GM12878 (cell line): ENCODE data around the gene TMEM98. TPM values are rescaled to one million over a fixed set of nuclear protein-coding genes. Genes with fewer than 3 reads are reported as not detected.
"Not testable (repeated sequence)": the region's sequence is repeated elsewhere in the genome, so short reads cannot be mapped to it uniquely, and the experiment has no call there.

Experiments used
- ATAC-seq: fragments of 200-7000 bp; cut with Tn5 transposase; 3 replicates; pipeline ENCODE4 v1.9.1; 2020; ENCODE audit warnings: mild to moderate bottlenecking, moderate library complexity
- BruUV-seq: library from RNA; stranded (reverse); fragments of 400-500 nt; replicated peaks from 2 replicates; lab custom pipeline; 2021; lab: Mats Ljungman, UMichigan
- CTCF ChIA-PET: fragments of 300-600 bp; sonication (Branson Sonifier 250); formaldehyde crosslinking; extraction: SDS; loops from one replicate; lab custom pipeline; 2021; ENCODE audit warnings: inconsistent platforms; lab: Yijun Ruan, JAX
- POLR2A ChIA-PET: fragments of 350-600 bp; formaldehyde crosslinking; extraction: SDS; loops from one replicate; lab custom pipeline; 2021; ENCODE audit warnings: inconsistent platforms; lab: Charles Lee
- RAD21 ChIA-PET: fragments of 300-600 bp; sonication (Branson Sonifier 250); formaldehyde crosslinking; loops from one replicate; lab custom pipeline; 2023; ENCODE audit warnings: antibody characterized with exemption; ENCODE audit not compliant: unreplicated experiment; lab: Charles Lee
- SMC1A ChIA-PET: fragments of 300-600 bp; sonication (Branson Sonifier 250); formaldehyde crosslinking; loops from one replicate; lab custom pipeline; 2023; ENCODE audit not compliant: unreplicated experiment, uncharacterized antibody; lab: Charles Lee
- DNase-seq: peaks from one replicate; pipeline ENCODE4 v3.0.0-alpha.2; 2011; ENCODE audit warnings: low read depth, low spot score
- FAIRE-seq: peaks from 3 replicates; lab custom pipeline; 2011; peaks lifted over from hg19 to GRCh38; lab: Jason Lieb, UNC
- H2AFZ ChIP-seq: 2 replicates; pipeline ENCODE4 v1.6.0; 2011; ENCODE audit warnings: low read depth, low read length, control low read depth; ENCODE audit not compliant: control insufficient read depth
- H3K27ac ChIP-seq: 2 replicates; pipeline ENCODE4 v1.5.1; 2011; ENCODE audit warnings: control low read depth; ENCODE audit not compliant: control insufficient read depth, insufficient read depth
- H3K27me3 ChIP-seq, 2 experiments: replicated peaks in 1 of 2; 2 replicates each; pipeline versions ENCODE4 v1.6.0 to v1.6.1; 2011; ENCODE audit warnings: low read length in 1 of 2; ENCODE audit not compliant: control insufficient read depth in 2 of 2, insufficient read depth in 2 of 2
- H3K36me3 ChIP-seq, 2 experiments: 2 replicates each; pipeline ENCODE4 v1.5.1; 2011; ENCODE audit warnings: low read length in 1 of 2; ENCODE audit not compliant: control insufficient read depth in 2 of 2, insufficient read depth in 2 of 2
- H3K4me1 ChIP-seq: 2 replicates; pipeline ENCODE4 v1.6.1; 2011; ENCODE audit warnings: mild to moderate bottlenecking, low read length, moderate library complexity, mixed read lengths; ENCODE audit not compliant: control insufficient read depth, insufficient read depth
- H3K4me2 ChIP-seq: 2 replicates; pipeline ENCODE4 v1.6.0; 2011; ENCODE audit warnings: control low read depth; ENCODE audit not compliant: control insufficient read depth, insufficient read depth
- H3K4me3 ChIP-seq: fragments of 200-600 bp; sonication (generic); 2 replicates; pipeline ENCODE4 v1.5.1; 2016
- H3K79me2 ChIP-seq: 2 replicates; pipeline ENCODE4 v1.6.0; 2011; ENCODE audit warnings: low read length; ENCODE audit not compliant: control insufficient read depth, insufficient read depth
- H3K9ac ChIP-seq: 2 replicates; pipeline ENCODE4 v1.8.0; 2011; ENCODE audit warnings: low read length, control low read depth, mixed read lengths; ENCODE audit not compliant: control insufficient read depth, insufficient read depth
- H3K9me3 ChIP-seq: replicated peaks from 3 replicates; pipeline ENCODE4 v1.5.1; 2011; ENCODE audit warnings: mild to moderate bottlenecking, low read length; ENCODE audit not compliant: control insufficient read depth, insufficient read depth
- H4K20me1 ChIP-seq: 2 replicates; pipeline ENCODE4 v1.6.0; 2011; ENCODE audit not compliant: control insufficient read depth, insufficient read depth
- CREB1 ChIP-seq: IDR thresholded peaks from 2 replicates; pipeline ENCODE4 v1.6.1; 2012; ENCODE audit warnings: low read depth, mild to moderate bottlenecking, inconsistent platforms
- CUX1 ChIP-seq: IDR thresholded peaks from 2 replicates; pipeline ENCODE4 v1.6.1; 2012; ENCODE audit warnings: improper control_type of control experiment, low read depth, low read length; ENCODE audit not compliant: insufficient replicate concordance
- E4F1 ChIP-seq: fragments of 450-650 bp; IDR thresholded peaks from 2 replicates; pipeline ENCODE4 v1.6.1; 2018; ENCODE audit warnings: borderline replicate concordance, mild to moderate bottlenecking; ENCODE audit not compliant: partially characterized antibody
- IRF3 ChIP-seq: fragments of 450-650 bp; IDR thresholded peaks from 2 replicates; pipeline ENCODE4 v1.6.1; 2014; ENCODE audit warnings: mild to moderate bottlenecking
- JUNB ChIP-seq: IDR thresholded peaks from 2 replicates; pipeline ENCODE4 v1.6.1; 2016; ENCODE audit warnings: antibody characterized with exemption, mild to moderate bottlenecking
- SREBF2 ChIP-seq: IDR thresholded peaks from 2 replicates; pipeline ENCODE4 v1.6.1; 2012; ENCODE audit warnings: mild to moderate bottlenecking, low read length
- SUPT20H ChIP-seq: IDR thresholded peaks from 2 replicates; pipeline ENCODE4 v1.6.1; 2011; ENCODE audit warnings: low read depth, mild to moderate bottlenecking, low read length, moderate library complexity, borderline replicate concordance; ENCODE audit not compliant: control insufficient read depth
- TAF1 ChIP-seq: IDR thresholded peaks from 2 replicates; pipeline ENCODE4 v1.6.1; 2011; ENCODE audit warnings: mild to moderate bottlenecking, low read depth, low read length, borderline replicate concordance
- ZNF24 ChIP-seq: fragments of 450-650 bp; IDR thresholded peaks from 2 replicates; pipeline ENCODE4 v1.6.1; 2017; ENCODE audit warnings: antibody characterized with exemption, mild to moderate bottlenecking
- WGBS: methylation state at CpG from one replicate; pipeline ENCODE4 v1.1.6; 2016; ENCODE audit warnings: low lambda C conversion rate; ENCODE audit not compliant: insufficient replicate concordance, insufficient coverage; ENCODE audit errors: missing lambda C conversion rate; 5-methylcytosine and 5-hydroxymethylcytosine counted together
- in situ Hi-C: fragments of 300-500 bp; cut with MboI; formaldehyde crosslinking; loops from 9 replicates; pipeline ENCODE4 v1.14.3; 2018; ENCODE audit warnings: mixed read lengths
- intact Hi-C: fragments of 100-400 bp; cut with micrococcal nuclease; formaldehyde crosslinking; loops from one replicate; pipeline ENCODE4 v1.14.2; 2022; ENCODE audit not compliant: unreplicated experiment
- polyA plus RNA-seq, 11 experiments: library from polyadenylated mRNA; depleted of rRNA in 4 of 11; unstranded in 6 of 11; stranded (reverse) in 5 of 11; fragments of >200 nt; fragmentation: Nextera tagmentation in 4 of 11; fragmentation: Illumina TruSeq in 1 of 11; extraction: Ambion mirVana in 4 of 11; extraction: Trizol in 1 of 11; gene quantifications; 1 replicate in 1 of 11; 2 replicates in 10 of 11; pipeline versions ENCODE4 v1.2.1 to v1.2.3, GENCODE V29; 2011 to 2016; ENCODE audit warnings: inconsistent platforms in 2 of 11, missing spikeins in 2 of 11, low read depth in 1 of 11
- total RNA-seq, 4 experiments: library from RNA; depleted of rRNA in 3 of 4; stranded (reverse); fragments of >200 nt in 3 of 4; fragmentation: Illumina TruSeq in 1 of 4; extraction: Trizol in 1 of 4; gene quantifications; 2 replicates each; pipeline versions ENCODE4 v1.2.1 to v1.2.3, GENCODE V29; 2013 to 2021

TMEM98 gene
- total and polyA plus RNA-seq, 10 of the 15 experiments (the other 5 are each of a cell fraction or from before 2014, with no cell fraction given): 0.04 to 0.73 (median 0.13) TPM; not detected in 3

GRCh38 chr17:32917842-32918241 is 10.1 kb upstream of the TMEM98 start (continued):
- TF ChIP-seq CREB1 (no peak), SUPT20H (no peak), TAF1 (no peak), E4F1 (no peak), SREBF2 (no peak), ZNF24 (no peak), CUX1 (no peak), IRF3 (no peak), JUNB (no peak)

GRCh38 chr17:32919876-32920275 is 8.1 kb upstream of the TMEM98 start:
- H3K4me2 ChIP-seq, BruUV-seq, H3K4me3 ChIP-seq, ATAC-seq, H3K27me3 ChIP-seq, H4K20me1 ChIP-seq, H3K4me1 ChIP-seq, H3K9ac ChIP-seq, FAIRE-seq, H3K79me2 ChIP-seq, intact Hi-C loops, H3K27ac ChIP-seq, H3K9me3 ChIP-seq, DNase-seq, H2AFZ ChIP-seq, H3K36me3 ChIP-seq: not testable (repeated sequence)
- 78% methylated on average over 4 of the region's 4 CpGs for WGBS
- in situ Hi-C loops: loop anchor here (10.0 to 25.0 kb wide), 2 partner anchors 135 to 458 kb away; no protein-coding TSS in a partner anchor
- CTCF ChIA-PET: interaction anchor here (0.6 to 1.8 kb wide), 4 partner anchors 10 to 43 kb away, joined by 4 to 9 read pairs (median 6); partner anchors contain the start of gene MYO1D
- POLR2A ChIA-PET: interaction anchor here (0.7 kb wide), 1 partner anchor 16 kb away, joined by 3 read pairs; no protein-coding TSS in a partner anchor
- RAD21 ChIA-PET: interaction anchor here (1.4 kb wide), 1 partner anchor 42 kb away, joined by 3 read pairs; no protein-coding TSS in a partner anchor
- SMC1A ChIA-PET: interaction anchor here (0.6 to 2.0 kb wide), 2 partner anchors 10 to 16 kb away, joined by 3 to 7 read pairs; no protein-coding TSS in a partner anchor
